HG03135 (cell line): ENCODE data around the gene SPCS3.
"Not testable (repeated sequence)": the region's sequence is repeated elsewhere in the genome, so short reads cannot be mapped to it uniquely, and the experiment has no call there.

Source experiments
- ATAC-seq: cut with Tn5 transposase; IDR thresholded peaks from one replicate; pipeline ENCODE4 v1.9.1; 2021; ENCODE audit warnings: mild to moderate bottlenecking, moderate library complexity; ENCODE audit not compliant: unreplicated experiment

The SPCS3 gene

DNA sequence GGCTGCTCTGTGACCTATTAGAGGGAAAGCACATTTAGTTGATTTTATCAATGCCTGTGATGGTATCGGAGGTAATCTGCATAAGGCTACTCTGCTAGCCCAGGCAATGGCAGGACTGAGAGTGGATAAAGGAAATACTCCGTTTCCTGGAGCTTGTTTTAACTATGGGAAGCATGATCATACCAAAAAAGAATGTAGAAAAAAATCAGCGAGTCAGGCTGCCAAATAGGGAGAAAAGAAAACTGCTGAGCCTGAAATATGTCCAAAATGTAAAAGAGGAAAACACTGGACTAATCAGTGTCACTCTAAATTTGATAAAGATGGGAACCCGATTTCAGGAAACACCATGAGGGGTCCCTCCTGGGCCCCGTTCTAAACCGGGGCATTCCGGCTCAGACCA is 25.6 kb downstream of the SPCS3 start:
- ATAC-seq: not testable (repeated sequence)

DNA sequence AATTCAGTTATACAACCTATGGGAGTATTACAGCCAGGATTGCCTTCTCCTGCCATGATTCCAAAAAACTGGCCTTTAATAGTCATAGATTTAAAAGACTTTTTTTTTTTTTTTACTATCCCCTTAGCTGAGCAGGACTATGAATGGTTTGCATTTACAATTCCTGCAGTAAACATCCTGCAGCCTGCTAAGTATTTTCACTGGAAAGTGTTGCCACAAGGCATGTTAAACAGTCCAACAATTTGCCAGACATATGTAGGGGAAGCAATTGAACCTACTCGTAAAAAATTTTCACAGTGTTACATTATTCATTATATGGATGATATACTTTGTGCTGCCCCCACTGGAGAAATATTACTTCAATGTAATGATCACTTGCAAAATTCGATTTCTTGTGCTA is 27.1 kb downstream of the SPCS3 start:
- ATAC-seq: not testable (repeated sequence)

DNA sequence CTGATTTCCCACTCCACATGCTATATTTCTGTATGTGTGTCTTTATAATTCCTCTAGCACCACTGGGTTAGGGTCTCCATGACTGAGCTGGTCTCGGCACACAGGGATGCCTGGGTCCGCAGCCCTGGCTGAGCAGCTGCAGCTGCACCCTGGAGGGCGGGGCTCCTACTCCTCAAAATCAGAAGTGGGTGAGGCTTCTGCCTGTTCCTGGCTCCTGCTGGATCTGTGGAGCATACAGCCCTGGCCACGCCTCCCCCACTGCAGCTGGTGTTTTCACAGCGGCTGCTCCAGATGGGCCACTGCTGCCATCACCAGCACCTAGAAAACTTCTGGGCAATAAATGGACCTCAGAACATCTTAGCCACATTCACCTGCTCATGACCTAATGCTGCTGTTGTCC is 30.9 kb downstream of the SPCS3 start:
- ATAC-seq: no peak

DNA sequence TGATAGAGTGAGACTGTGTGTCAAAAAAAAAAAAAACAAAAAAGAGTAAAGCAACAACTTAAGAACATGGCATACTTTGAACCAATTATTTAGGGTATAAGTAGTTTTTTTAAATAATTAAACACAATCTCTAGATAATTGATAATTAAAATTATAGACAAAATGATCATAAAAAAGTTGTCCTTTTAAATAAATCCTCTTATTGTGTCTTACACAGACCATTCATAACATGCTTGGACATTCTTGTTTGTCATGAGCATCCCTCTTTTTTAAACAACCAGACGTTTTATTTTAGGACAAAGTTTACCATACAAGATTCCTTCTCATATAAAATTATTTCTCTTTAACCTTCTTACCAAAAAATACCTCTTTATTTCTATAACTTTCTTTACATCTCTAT is 35.1 kb downstream of the SPCS3 start:
- no peak for ATAC-seq

DNA sequence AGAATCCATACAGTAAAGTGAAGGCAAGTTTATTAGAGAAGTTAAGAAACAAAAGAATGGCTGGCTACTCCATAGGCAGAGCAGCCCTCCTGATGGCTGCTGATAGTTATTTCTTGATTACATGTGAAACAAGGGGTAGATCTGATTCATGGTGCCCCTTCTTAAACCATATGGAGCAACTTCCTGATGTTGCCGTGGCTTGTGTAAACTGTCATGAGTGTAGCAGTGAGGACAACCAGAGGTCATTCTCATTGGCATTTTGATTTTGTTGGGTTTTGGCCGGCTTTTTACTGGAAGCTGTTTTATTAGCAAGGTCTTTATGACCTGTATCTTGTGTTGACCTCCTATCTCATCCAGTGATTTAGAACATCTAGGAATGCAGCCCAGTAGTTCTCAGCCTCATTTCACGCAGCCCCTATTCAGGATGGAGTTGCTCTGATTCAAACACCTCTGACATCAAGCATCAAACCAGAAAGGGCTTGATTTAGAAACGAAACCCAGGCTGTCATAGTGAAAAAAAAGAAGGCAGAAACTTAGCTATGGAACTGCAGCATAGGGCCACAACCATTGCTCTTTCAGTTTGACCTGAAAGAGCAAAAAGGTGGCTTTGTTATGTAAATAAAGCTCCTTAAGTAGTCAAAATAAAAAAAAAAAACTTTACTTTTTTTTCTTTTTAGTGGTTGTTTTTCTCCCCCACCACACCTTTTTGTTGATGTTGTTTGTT is 37.8 kb downstream of the SPCS3 start:
- ATAC-seq: peak; percentile 97

DNA sequence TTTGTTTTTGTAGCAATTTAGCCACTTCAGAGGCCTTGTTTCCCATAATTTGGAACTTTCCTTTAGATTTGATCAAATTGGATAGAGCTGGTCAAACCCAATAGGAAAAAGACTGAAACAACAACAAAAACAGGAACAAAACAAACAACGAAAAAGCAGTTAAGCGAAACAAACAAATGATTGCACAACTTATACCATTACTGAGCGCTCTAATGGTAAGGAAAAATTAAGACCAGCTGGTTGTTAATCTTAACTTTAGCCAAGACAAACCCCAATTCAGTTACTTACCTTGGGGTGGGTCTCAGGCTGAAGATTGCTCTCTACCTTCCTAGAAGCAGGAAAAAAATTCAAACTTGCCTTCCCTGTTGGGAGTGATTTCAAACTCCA is 38.3 kb downstream of the SPCS3 start:
- no peak for ATAC-seq

DNA sequence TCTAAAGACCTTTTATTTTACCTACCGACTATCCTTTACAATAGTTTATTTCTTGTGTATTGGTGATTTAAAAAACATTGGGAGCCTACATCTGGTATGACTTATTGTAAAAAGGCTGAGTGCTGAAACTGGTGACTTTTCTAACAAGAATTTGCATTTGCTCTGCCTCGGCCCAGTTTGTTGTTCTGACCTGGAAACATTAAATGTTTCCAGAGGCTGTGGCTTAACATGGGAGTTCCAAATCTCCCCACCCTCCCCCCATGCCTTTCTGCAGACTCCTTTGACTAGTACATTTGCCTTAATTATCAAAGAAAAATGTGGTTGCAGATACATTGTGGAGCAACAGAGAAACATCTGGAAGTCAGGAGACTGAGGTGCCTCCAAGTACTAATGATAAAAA is 39.8 kb downstream of the SPCS3 start:
- no peak for ATAC-seq

DNA sequence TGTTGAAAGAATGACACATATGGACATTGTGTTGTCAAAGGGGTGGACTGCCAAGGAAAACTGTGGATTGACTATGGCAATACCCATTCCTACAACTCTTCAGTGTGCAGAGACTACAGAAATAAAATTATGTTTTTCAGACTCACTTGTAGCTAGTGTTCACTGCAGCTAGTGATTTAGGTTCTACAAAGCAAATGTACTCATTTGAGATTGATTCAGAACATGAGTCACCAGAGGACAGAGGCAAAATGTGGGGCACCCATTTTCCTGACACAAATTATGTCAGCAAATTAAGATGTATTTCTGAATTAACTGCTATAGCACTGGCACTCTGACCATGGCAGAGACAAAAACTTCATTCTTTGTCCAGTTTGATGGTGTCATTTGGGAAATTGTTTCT is 40.7 kb downstream of the SPCS3 start:
- no peak for ATAC-seq

DNA sequence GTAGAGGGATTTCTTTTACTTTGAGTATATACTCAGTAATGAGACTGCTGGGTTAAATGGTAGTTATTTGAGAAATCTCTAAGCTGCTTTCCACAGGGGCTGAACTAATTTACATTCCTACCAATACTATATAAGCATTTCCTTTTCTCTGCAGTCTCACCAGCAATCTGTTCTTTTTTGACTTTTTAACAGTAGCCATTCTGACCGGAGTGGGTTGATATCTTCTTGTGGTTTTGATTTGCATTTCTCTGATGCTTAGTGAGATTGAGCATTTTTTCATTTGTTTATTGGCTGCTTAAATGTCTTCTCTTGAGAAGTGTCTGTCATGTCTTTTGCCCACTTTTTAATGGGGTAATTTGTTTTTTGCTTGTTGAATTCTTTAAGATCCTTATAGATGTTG is 43.3 kb downstream of the SPCS3 start:
- ATAC-seq: no peak

DNA sequence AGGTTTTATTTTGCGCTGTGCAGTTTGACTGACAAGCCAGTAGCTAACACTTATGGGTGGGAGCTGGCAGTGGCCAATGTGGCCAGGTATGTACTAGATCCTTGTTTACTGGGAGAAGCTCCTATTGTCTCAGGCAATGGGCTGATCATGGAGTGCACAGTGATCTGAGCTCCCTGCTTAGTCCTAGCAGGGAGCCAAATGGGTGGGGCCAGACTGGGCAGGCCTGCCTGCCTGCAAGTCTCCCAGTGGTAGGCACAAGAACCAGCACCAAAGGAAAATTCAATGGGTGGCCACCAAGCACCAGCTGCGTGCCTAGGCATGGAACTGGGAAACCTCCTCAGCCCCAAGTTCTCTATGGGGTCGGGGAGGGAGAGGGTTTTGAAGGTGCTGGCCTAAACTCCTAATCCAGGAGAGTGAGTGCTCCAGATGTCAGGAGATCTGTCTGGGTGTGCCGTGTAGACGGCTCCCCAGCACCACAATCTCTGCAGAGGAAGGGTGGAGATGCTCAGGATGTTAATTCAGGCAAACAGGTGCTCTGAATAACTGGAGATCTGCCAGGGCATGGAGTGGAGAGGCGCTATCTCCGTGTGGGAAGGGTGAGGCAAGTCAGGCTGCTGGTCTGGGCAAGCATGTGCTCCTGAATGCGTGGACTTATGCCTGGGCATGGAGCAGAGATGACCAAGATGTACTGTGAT is 48.2 kb downstream of the SPCS3 start:
- ATAC-seq: no peak

DNA sequence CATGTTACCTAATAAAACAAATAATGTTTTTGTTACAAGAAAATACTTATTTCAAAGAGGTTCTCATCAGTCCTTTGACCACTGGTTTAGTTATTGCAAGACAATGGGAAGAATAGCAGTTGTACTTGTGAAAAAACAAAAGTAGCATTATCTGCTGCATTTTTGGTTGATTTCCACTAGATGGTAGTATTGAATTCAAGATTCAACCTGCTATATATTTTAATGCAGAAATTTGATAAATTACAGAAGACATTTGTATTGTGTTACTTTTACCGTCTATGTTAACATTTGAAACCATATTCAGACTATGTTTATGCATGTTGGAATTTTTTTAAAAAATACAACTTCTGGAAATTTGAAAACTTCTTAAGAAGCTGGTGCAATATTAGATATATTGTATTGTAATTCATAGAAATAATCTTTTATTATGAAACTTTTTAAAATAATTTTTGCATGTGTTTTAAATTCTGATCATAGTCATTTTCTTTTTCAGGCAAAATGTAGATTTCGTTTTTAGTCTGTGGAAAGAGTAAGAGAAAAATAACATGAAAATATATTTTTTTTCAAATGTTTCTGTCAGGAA is 56.4 kb downstream of the SPCS3 start:
- ATAC-seq: no peak

DNA sequence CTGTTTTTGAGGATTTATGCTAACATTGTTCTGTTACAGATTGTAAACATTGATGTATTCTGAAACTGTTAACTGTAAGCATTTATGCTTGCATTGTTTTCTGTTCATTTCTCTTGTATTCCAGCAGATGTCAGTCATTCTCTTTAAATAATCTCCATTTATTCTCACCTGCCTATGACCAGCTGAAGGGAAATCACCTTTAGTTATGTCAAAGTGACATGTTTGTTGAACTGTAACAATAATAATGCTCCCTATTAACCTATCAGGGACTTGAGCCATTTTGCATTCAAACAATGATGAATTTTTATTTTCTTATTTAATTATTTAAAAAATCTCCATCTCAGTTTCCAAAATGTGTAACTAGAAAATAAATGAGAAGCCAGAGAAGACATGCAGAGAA is 58.0 kb downstream of the SPCS3 start:
- peak; percentile 87 for ATAC-seq

DNA sequence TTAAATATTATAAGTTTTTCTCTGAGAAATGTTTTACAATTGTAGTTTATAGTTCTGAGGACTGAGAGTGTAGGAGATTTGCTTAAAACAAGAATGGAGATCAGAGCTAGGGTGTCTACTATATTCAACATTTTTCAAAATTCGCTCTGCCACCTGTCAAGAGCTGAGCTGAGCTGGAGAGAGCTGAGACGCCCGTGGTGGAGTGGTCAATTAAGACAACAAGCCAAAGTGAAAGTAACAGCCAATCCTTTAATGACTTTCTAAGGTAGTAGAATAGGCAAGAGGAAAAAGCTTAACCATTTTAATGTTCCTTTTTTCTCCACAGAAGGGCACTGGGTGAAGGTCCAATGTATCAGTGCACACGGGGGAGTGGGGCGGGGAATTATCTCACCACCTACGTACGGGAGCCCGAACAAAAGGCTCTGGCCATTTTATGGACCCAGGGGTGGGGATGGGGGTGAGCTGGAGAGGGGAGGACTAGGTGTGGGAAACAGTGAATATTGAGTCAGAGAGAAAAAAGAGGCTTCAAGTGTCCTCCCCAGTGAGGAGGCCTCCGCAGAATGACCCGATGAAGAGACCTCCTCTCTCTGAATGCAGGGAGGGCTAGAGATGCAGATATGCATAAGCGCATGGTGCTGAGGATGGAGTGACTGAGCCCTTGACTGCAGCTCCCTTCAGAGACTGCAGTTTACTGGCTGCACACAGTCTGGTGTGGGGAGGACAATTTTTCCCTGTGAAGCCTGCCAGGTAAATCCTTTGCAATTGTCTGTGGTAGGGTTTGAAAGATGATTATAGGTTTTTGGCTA is 60.8 kb downstream of the SPCS3 start:
- no peak for ATAC-seq
